OCI-LY1 (cell line): ENCODE measurements around the gene PRKCE.

ENCODE experiments used
- H2AFZ ChIP-seq: fragments of 200-600 bp; sonication (generic), shearing (Covaris generic); 2 replicates; pipeline ENCODE4 v1.6.0; 2014; ENCODE audit warnings: antibody characterized with exemption, mild to moderate bottlenecking, low read length
- H3F3A ChIP-seq: fragments of 200-600 bp; sonication (generic), shearing (Covaris generic); 2 replicates; pipeline ENCODE4 v1.6.0; 2014; ENCODE audit warnings: mild to moderate bottlenecking, antibody characterized with exemption, low read length, moderate library complexity; ENCODE audit not compliant: insufficient read depth
- H3K27ac ChIP-seq: fragments of 200-600 bp; sonication (generic); 2 replicates; pipeline ENCODE4 v1.5.1; 2014; ENCODE audit warnings: low read length, mixed run types, mild to moderate bottlenecking, low read depth; ENCODE audit not compliant: poor library complexity, severe bottlenecking
- H3K27me3 ChIP-seq: fragments of 200-600 bp; sonication (generic); 2 replicates; pipeline ENCODE4 v1.6.0; 2014; ENCODE audit warnings: antibody characterized with exemption, mild to moderate bottlenecking, low read length, moderate library complexity; ENCODE audit not compliant: insufficient read depth
- H3K36me3 ChIP-seq: fragments of 200-600 bp; sonication (generic); 2 replicates; pipeline ENCODE4 v1.6.1; 2014; ENCODE audit warnings: mild to moderate bottlenecking, antibody characterized with exemption, low read length, moderate library complexity, mixed read lengths; ENCODE audit not compliant: insufficient read depth
- H3K4me1 ChIP-seq: fragments of 200-600 bp; sonication (generic); 2 replicates; pipeline ENCODE4 v1.5.1; 2014; ENCODE audit warnings: mild to moderate bottlenecking, low read length, moderate library complexity; ENCODE audit not compliant: insufficient read depth, severe bottlenecking
- H3K4me2 ChIP-seq: fragments of 200-600 bp; sonication (generic), shearing (Covaris generic); 2 replicates; pipeline ENCODE4 v1.6.1; 2014; ENCODE audit warnings: low read length
- H3K4me3 ChIP-seq: fragments of 200-600 bp; sonication (generic); 2 replicates; pipeline ENCODE4 v1.5.1; 2014; ENCODE audit warnings: low read length, low read depth, mild to moderate bottlenecking, mixed read lengths; ENCODE audit not compliant: poor library complexity, severe bottlenecking
- H3K79me2 ChIP-seq: fragments of 200-600 bp; shearing (Covaris generic); 2 replicates; pipeline ENCODE4 v1.6.1; 2016; ENCODE audit warnings: mixed run types, low read length, mixed read lengths; ENCODE audit not compliant: insufficient read depth
- H3K9ac ChIP-seq: fragments of 200-600 bp; sonication (generic), shearing (Covaris generic); 2 replicates; pipeline ENCODE4 v1.6.1; 2014; ENCODE audit warnings: mild to moderate bottlenecking, low read length, mixed read lengths
- H3K9me2 ChIP-seq: fragments of 200-600 bp; sonication (generic), shearing (Covaris generic); 2 replicates; pipeline ENCODE4 v1.6.1; 2014; ENCODE audit warnings: low read depth, mild to moderate bottlenecking, low read length, mixed read lengths
- H3K9me3 ChIP-seq: fragments of 200-600 bp; shearing (Covaris generic); 2 replicates; pipeline ENCODE4 v1.6.1; 2014; ENCODE audit warnings: low read length, mixed read lengths
- H4K20me1 ChIP-seq: fragments of 200-600 bp; sonication (generic), shearing (Covaris generic); 2 replicates; pipeline ENCODE4 v1.6.0; 2016; ENCODE audit warnings: mild to moderate bottlenecking, low read length; ENCODE audit not compliant: insufficient read depth
- CTCF ChIP-seq: fragments of 200-600 bp; sonication (generic), shearing (Covaris generic); IDR thresholded peaks from 2 replicates; pipeline ENCODE4 v1.5.1; 2017; ENCODE audit warnings: mild to moderate bottlenecking, antibody characterized with exemption, low read length, moderate library complexity, mixed read lengths
- EZH2 ChIP-seq: fragments of 200-600 bp; sonication (generic), shearing (Covaris generic); IDR thresholded peaks from 2 replicates; pipeline ENCODE4 v1.8.0; 2017; ENCODE audit warnings: borderline replicate concordance, mixed run types, mild to moderate bottlenecking, antibody characterized with exemption, low read length, moderate library complexity, mixed read lengths

Gene PRKCE

GRCh38 chr2:45674035-45674816, 22.8 kb downstream of the PRKCE start:
- TF ChIP-seq CTCF (no peak), EZH2 (no peak)
- H3K9me3 ChIP-seq, result no peaks in the 10 kb centered on the region
- no peaks in the 10 kb centered on the region for H3K9me2 ChIP-seq
- H3K27me3 ChIP-seq, result no peaks in the 10 kb centered on the region
- H3K9ac ChIP-seq, result no peak overlapping the region
- no peak overlapping the region for H3K4me3 ChIP-seq
- H3K79me2 ChIP-seq, result peaks cover 73% of the 10 kb centered on the region
- no peaks in the 10 kb centered on the region for H3F3A ChIP-seq
- peaks cover 7% of the 10 kb centered on the region; the same call in 1 of the 2 replicates for H3K36me3 ChIP-seq
- peaks cover 22% of the 10 kb centered on the region for H3K4me1 ChIP-seq
- no peak overlapping the region for H3K27ac ChIP-seq
- no peak overlapping the region for H2AFZ ChIP-seq
- no peak overlapping the region for H3K4me2 ChIP-seq
- no peaks in the 10 kb centered on the region for H4K20me1 ChIP-seq

DNA sequence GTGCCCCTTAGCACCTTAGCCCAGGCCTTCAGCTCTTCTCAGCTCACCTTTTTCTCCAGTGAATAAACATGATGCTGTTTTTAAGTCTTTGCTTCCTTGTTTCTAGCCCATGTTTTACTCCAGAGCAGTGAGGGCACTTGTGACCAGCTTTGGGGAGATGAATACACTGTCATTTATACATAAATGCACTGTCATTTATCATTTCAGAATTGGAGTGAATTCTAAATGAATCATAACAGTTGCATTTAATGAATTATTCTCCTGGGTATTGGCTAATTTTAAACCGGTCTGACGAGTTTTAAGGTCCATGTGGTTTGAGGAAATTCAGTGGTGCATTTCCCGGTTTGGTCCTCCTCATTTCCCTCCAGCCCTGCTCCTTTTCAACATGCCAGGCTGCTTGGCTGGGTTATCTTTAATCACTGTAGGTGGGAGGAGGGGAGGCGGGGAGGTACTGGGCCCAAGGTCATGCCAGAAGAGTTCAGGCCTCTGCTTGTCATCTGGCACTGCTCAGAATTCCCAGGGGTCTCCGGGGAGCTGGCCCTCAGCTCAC, 23.9 kb downstream of the PRKCE start:
- no peak overlapping the region for H3K27ac ChIP-seq
- TF ChIP-seq CTCF, result no peak
- TF ChIP-seq EZH2, result no peak
- H3K79me2 ChIP-seq, result peaks cover 72% of the 10 kb centered on the region
- no peaks in the 10 kb centered on the region for H3K9me3 ChIP-seq
- no peaks in the 10 kb centered on the region for H3K27me3 ChIP-seq
- no peak overlapping the region for H3K4me2 ChIP-seq
- no peaks in the 10 kb centered on the region for H3F3A ChIP-seq
- H3K4me3 ChIP-seq, result no peak overlapping the region
- peaks cover 7% of the 10 kb centered on the region; the same call in 1 of the 2 replicates for H3K36me3 ChIP-seq
- H3K9me2 ChIP-seq, result no peaks in the 10 kb centered on the region
- no peak overlapping the region for H2AFZ ChIP-seq
- H3K9ac ChIP-seq, result no peak overlapping the region
- peaks cover 22% of the 10 kb centered on the region for H3K4me1 ChIP-seq
- no peaks in the 10 kb centered on the region for H4K20me1 ChIP-seq

GRCh38 chr2:45676088-45676487, 24.6 kb downstream of the PRKCE start:
- Histone ChIP-seq H3K79me2 (peaks cover 68% of the 10 kb centered on the region), H3K9ac (no peak overlapping the region), H3K36me3 (peaks cover 3% of the 10 kb centered on the region; the same call in 1 of the 2 replicates), H3K4me1 (peaks cover 22% of the 10 kb centered on the region), H3K9me2 (no peaks in the 10 kb centered on the region), H3K4me2 (no peak overlapping the region), H2AFZ (no peak overlapping the region), H3K27ac (no peak overlapping the region), H3K9me3 (no peaks in the 10 kb centered on the region), H4K20me1 (no peaks in the 10 kb centered on the region; the same call in 1 of the 2 replicates), H3K4me3 (no peak overlapping the region), H3K27me3 (no peaks in the 10 kb centered on the region), H3F3A (no peaks in the 10 kb centered on the region)
- TF ChIP-seq EZH2 (no peak), CTCF (no peak)
